GM23248 (cell line): ENCODE measurements around the gene POFUT2. TPM values are rescaled to one million over a fixed set of nuclear protein-coding genes. Genes with fewer than 3 reads are reported as not detected.

Experiments used
- DNase-seq: peaks from one replicate; pipeline ENCODE4 v3.0.0-alpha.2; 2015
- H2AFZ ChIP-seq: fragments of 200-600 bp; sonication (generic); 2 replicates; pipeline ENCODE4 v1.6.1; 2016; ENCODE audit warnings: antibody characterized with exemption
- H3F3A ChIP-seq: fragments of 200-600 bp; sonication (generic); 2 replicates; pipeline ENCODE4 v1.6.1; 2016; ENCODE audit warnings: mild to moderate bottlenecking, antibody characterized with exemption, mixed run types; ENCODE audit not compliant: insufficient read depth
- H3K27ac ChIP-seq: fragments of 200-600 bp; sonication (generic); 2 replicates; pipeline ENCODE4 v1.5.1; 2016; ENCODE audit warnings: mild to moderate bottlenecking
- H3K27me3 ChIP-seq: fragments of 200-600 bp; sonication (generic); replicated peaks from 2 replicates; pipeline ENCODE4 v1.6.1; 2016; ENCODE audit warnings: mild to moderate bottlenecking; ENCODE audit not compliant: insufficient read depth
- H3K36me3 ChIP-seq: fragments of 200-600 bp; sonication (generic); 2 replicates; pipeline ENCODE4 v1.6.1; 2016; ENCODE audit warnings: low read depth, mild to moderate bottlenecking
- H3K4me1 ChIP-seq: fragments of 200-600 bp; sonication (generic); 2 replicates; pipeline ENCODE4 v1.6.1; 2016; ENCODE audit warnings: mild to moderate bottlenecking; ENCODE audit not compliant: insufficient read depth
- H3K4me2 ChIP-seq: fragments of 200-600 bp; sonication (generic); one replicate; pipeline ENCODE4 v1.6.1; 2016; ENCODE audit warnings: mild to moderate bottlenecking; ENCODE audit not compliant: unreplicated experiment
- H3K4me3 ChIP-seq: fragments of 200-600 bp; sonication (generic); 2 replicates; pipeline ENCODE4 v1.5.1; 2016; ENCODE audit warnings: mild to moderate bottlenecking
- H3K79me2 ChIP-seq: fragments of 200-600 bp; sonication (generic); 2 replicates; pipeline ENCODE4 v1.6.1; 2016; ENCODE audit warnings: mild to moderate bottlenecking; ENCODE audit not compliant: insufficient read depth
- H3K9ac ChIP-seq: fragments of 200-600 bp; sonication (generic); 2 replicates; pipeline ENCODE4 v1.6.1; 2016; ENCODE audit warnings: mild to moderate bottlenecking
- H3K9me2 ChIP-seq: fragments of 200-600 bp; sonication (generic); 2 replicates; pipeline ENCODE4 v1.6.1; 2016; ENCODE audit warnings: mixed run types, mild to moderate bottlenecking, moderate library complexity; ENCODE audit not compliant: insufficient read depth
- H3K9me3 ChIP-seq: fragments of 200-600 bp; sonication (generic); one replicate; pipeline ENCODE4 v1.6.1; 2017; ENCODE audit warnings: low read depth
- H4K20me1 ChIP-seq: fragments of 200-600 bp; sonication (generic); 2 replicates; pipeline ENCODE4 v1.6.0; 2016; ENCODE audit not compliant: insufficient read depth
- EZH2 ChIP-seq: fragments of 200-600 bp; sonication (generic); IDR thresholded peaks from 2 replicates; pipeline ENCODE4 v1.6.1; 2018; ENCODE audit warnings: antibody characterized with exemption, mild to moderate bottlenecking; ENCODE audit not compliant: insufficient read depth, poor library complexity, severe bottlenecking
- EZH2phosphoT487 ChIP-seq: fragments of 200-600 bp; sonication (generic); IDR thresholded peaks from 2 replicates; pipeline ENCODE4 v1.6.1; 2018; ENCODE audit warnings: antibody characterized with exemption, moderate library complexity, mild to moderate bottlenecking, low read depth; ENCODE audit not compliant: insufficient read depth
- WGBS, 2 experiments: methylation state at CpG; one replicate each; pipeline ENCODE4 v1.1.6; 2015 to 2017; ENCODE audit warnings: low lambda C conversion rate in 2 of 2, low coverage in 1 of 2; ENCODE audit errors: missing lambda C conversion rate in 2 of 2; 5-methylcytosine and 5-hydroxymethylcytosine counted together
- in situ Hi-C: fragments of 300-500 bp; cut with MboI; formaldehyde crosslinking; loops from 2 replicates; pipeline ENCODE4 v1.15.0; 2020
- polyA plus RNA-seq: library from polyadenylated mRNA; unstranded; fragments of >200 nt; fragmentation: Nextera tagmentation; extraction: Ambion mirVana; gene quantifications from 2 replicates; pipeline ENCODE4 v1.2.1, GENCODE V29; 2016
- total RNA-seq: library from RNA; depleted of rRNA; stranded (reverse); fragments of >200 nt; shearing (Covaris generic); gene quantifications from 2 replicates; pipeline ENCODE4 v1.2.3, GENCODE V29; 2014

Gene POFUT2
- total and polyA plus RNA-seq, 2 experiments from 2014 or later = 30.1 to 48.2 TPM

GRCh38 chr21:45224189-45224938 lies 63.3 kb downstream of the POFUT2 start:
- 89 to 94% methylated on average over 17 to 24 of the region's 24 CpGs for WGBS, 2 experiments
- no peaks in the 10 kb centered on the region for H3K27me3 ChIP-seq
- H3K36me3 ChIP-seq = peaks cover 11% of the 10 kb centered on the region; the same call in 1 of the 2 replicates
- TF ChIP-seq EZH2phosphoT487 (no peak), EZH2 (no peak)
- no peak overlapping the region for H3K4me3 ChIP-seq
- no peaks in the 10 kb centered on the region for H3K9me2 ChIP-seq
- H2AFZ ChIP-seq = no peak overlapping the region
- no peaks in the 10 kb centered on the region for H3K9me3 ChIP-seq
- H3K4me1 ChIP-seq = peaks cover 29% of the 10 kb centered on the region
- DNase-seq = no peak
- no peaks in the 10 kb centered on the region for H3K79me2 ChIP-seq
- in situ Hi-C loops = no loop called here
- H3K9ac ChIP-seq = no peak overlapping the region
- no peak overlapping the region for H3K4me2 ChIP-seq
- no peaks in the 10 kb centered on the region for H4K20me1 ChIP-seq
- peaks cover 30% of the 10 kb centered on the region for H3F3A ChIP-seq
- no peak overlapping the region for H3K27ac ChIP-seq

- H3K4me2 ChIP-seq = no peak overlapping the region
- WGBS, 2 experiments = 95 to 96% methylated on average over 36 of the region's 36 CpGs
- H3K9me2 ChIP-seq = no peaks in the 10 kb centered on the region
- H3K27ac ChIP-seq = no peak overlapping the region
- no peaks in the 10 kb centered on the region for H3K9me3 ChIP-seq
- no peaks in the 10 kb centered on the region for H3K27me3 ChIP-seq
- no peak for DNase-seq
- H2AFZ ChIP-seq = no peak overlapping the region
- H4K20me1 ChIP-seq = no peaks in the 10 kb centered on the region
- H3K4me3 ChIP-seq = no peak overlapping the region
- peaks cover 20% of the 10 kb centered on the region for H3K4me1 ChIP-seq
- in situ Hi-C loops = no loop called here
- H3F3A ChIP-seq = peaks cover 22% of the 10 kb centered on the region
- TF ChIP-seq EZH2 (no peak), EZH2phosphoT487 (no peak)
- H3K9ac ChIP-seq = no peak overlapping the region
- H3K79me2 ChIP-seq = no peaks in the 10 kb centered on the region
- peaks cover 11% of the 10 kb centered on the region; the same call in 1 of the 2 replicates for H3K36me3 ChIP-seq
Measured at GRCh38 chr21:45223236-45224185, 64.2 kb downstream of the POFUT2 start.

- Histone ChIP-seq H3K36me3 (peaks cover 14% of the 10 kb centered on the region; the same call in 1 of the 2 replicates), H3K4me3 (no peak overlapping the region), H3K4me1 (peaks cover 7% of the 10 kb centered on the region; the same call in 1 of the 2 replicates), H4K20me1 (no peaks in the 10 kb centered on the region), H3K9me3 (peaks cover 3% of the 10 kb centered on the region), H2AFZ (no peak overlapping the region), H3K9ac (no peak overlapping the region), H3K27me3 (no peaks in the 10 kb centered on the region), H3K79me2 (no peaks in the 10 kb centered on the region), H3K9me2 (no peaks in the 10 kb centered on the region), H3F3A (peaks cover 9% of the 10 kb centered on the region), H3K27ac (no peak overlapping the region), H3K4me2 (no peak overlapping the region)
- DNase-seq = no peak
- in situ Hi-C loops = no loop called here
- TF ChIP-seq EZH2phosphoT487 = no peak
- WGBS, 2 experiments = 93% methylated on average over 12 to 15 of the region's 15 CpGs
Measured at GRCh38 chr21:45222001-45222400, 65.7 kb downstream of the POFUT2 start.

GRCh38 chr21:45220714-45221490 lies 66.8 kb downstream of the POFUT2 start:
- Histone ChIP-seq H3K27me3 (no peaks in the 10 kb centered on the region), H4K20me1 (no peaks in the 10 kb centered on the region), H3K9me2 (no peaks in the 10 kb centered on the region), H3K36me3 (peaks cover 19% of the 10 kb centered on the region), H3K4me1 (no peaks in the 10 kb centered on the region), H3K9me3 (peaks cover 3% of the 10 kb centered on the region), H3K4me2 (no peak overlapping the region), H3K27ac (no peak overlapping the region), H3K79me2 (no peaks in the 10 kb centered on the region), H3K9ac (no peak overlapping the region), H2AFZ (no peak overlapping the region), H3F3A (no peaks in the 10 kb centered on the region), H3K4me3 (no peak overlapping the region)
- in situ Hi-C loops = no loop called here
- TF ChIP-seq EZH2phosphoT487 (no peak), EZH2 (no peak)
- DNase-seq = no peak
- WGBS, 2 experiments = 95% methylated on average over 29 of the region's 29 CpGs
